Measurements from ENCODE around the gene TCP11. TPM values are rescaled to one million over a fixed set of nuclear protein-coding genes. Genes with fewer than 3 reads are reported as not detected.

The TCP11 gene
- total RNA-seq, 1 donor from 2014 or later: not detected

- no peak for ATAC-seq
- intact Hi-C loops (cut with micrococcal nuclease): no loop called here
- DNase-seq: no peak
These were observed 68.5 kb downstream of the TCP11 start for GRCh38 chr6:35072698-35073055.

- DNase-seq (peak; percentile 61), ATAC-seq (no peak)
- intact Hi-C loops (cut with micrococcal nuclease): no loop called here
These were observed 69.0 kb downstream of the TCP11 start for GRCh38 chr6:35072051-35072697.

- intact Hi-C loops (cut with micrococcal nuclease): no loop called here
- no peak for ATAC-seq
These were observed 69.7 kb downstream of the TCP11 start for GRCh38 chr6:35071347-35071994.

GRCh38 chr6:35070111-35070510 lies 71.0 kb downstream of the TCP11 start:
- intact Hi-C loops (cut with micrococcal nuclease): no loop called here
- ATAC-seq (no peak), DNase-seq (no peak)

More at GRCh38 chr6:35071347-35071994, 69.7 kb downstream of the TCP11 start:
- DNase-seq: no peak

- ATAC-seq (no peak), DNase-seq (no peak)
- intact Hi-C loops (cut with micrococcal nuclease): loop anchor here (10.0 kb wide), 1 partner anchor 54 kb away; no protein-coding TSS in a partner anchor
These were observed 71.9 kb downstream of the TCP11 start for GRCh38 chr6:35069262-35069661.

GRCh38 chr6:35068644-35069043 lies 72.5 kb downstream of the TCP11 start:
- intact Hi-C loops (cut with micrococcal nuclease): loop anchor here (10.0 kb wide), 1 partner anchor 54 kb away; no protein-coding TSS in a partner anchor
- ATAC-seq: no peak

GRCh38 chr6:35068206-35068605 lies 72.9 kb downstream of the TCP11 start:
- DNase-seq (no peak), ATAC-seq (peak; percentile 51)
- intact Hi-C loops (cut with micrococcal nuclease): loop anchor here (10.0 kb wide), 1 partner anchor 53 kb away; no protein-coding TSS in a partner anchor

More at GRCh38 chr6:35068644-35069043, 72.5 kb downstream of the TCP11 start:
- DNase-seq: peak; percentile 15

Other genes starting within 250 kb of the TCP11 start
- gene SCUBE3, start 72.6 kb upstream of the TCP11 start, total RNA-seq: 3.5 TPM
- 44.1 TPM for gene ZNF76, start 118.4 kb upstream of the TCP11 start, total RNA-seq
- gene DEF6, start 156.5 kb upstream of the TCP11 start, total RNA-seq: 1.8 TPM
- 15.1 TPM for gene PPARD, start 201.2 kb upstream of the TCP11 start, total RNA-seq